Osteoblast (primary cell): ENCODE measurements around the gene SLC24A3. TPM values are rescaled to one million over a fixed set of nuclear protein-coding genes. Genes with fewer than 3 reads are reported as not detected.

ENCODE experiments used
- DNase-seq: peaks from one replicate; pipeline ENCODE4 v3.0.0; 2011; ENCODE audit warnings: low spot score, mixed read lengths; ENCODE audit not compliant: insufficient read length; ENCODE audit errors: missing footprints
- H2AFZ ChIP-seq: 2 replicates; pipeline ENCODE4 v1.6.0; 2011; ENCODE audit warnings: mild to moderate bottlenecking, low read length
- H3K27ac ChIP-seq: 2 replicates; pipeline ENCODE4 v1.5.1; 2011; ENCODE audit warnings: mild to moderate bottlenecking, low read depth, low read length, moderate library complexity
- H3K27me3 ChIP-seq: 2 replicates; pipeline ENCODE4 v1.6.0; 2012; ENCODE audit warnings: mild to moderate bottlenecking, control low read depth, inconsistent platforms, low read length, moderate library complexity; ENCODE audit not compliant: insufficient read depth
- H3K36me3 ChIP-seq: 2 replicates; pipeline ENCODE4 v1.5.1; 2011; ENCODE audit warnings: mild to moderate bottlenecking, low read length, control low read depth, moderate library complexity; ENCODE audit not compliant: insufficient read depth
- H3K4me1 ChIP-seq: 2 replicates; pipeline ENCODE4 v1.5.1; 2011; ENCODE audit warnings: mild to moderate bottlenecking, low read length, control low read depth, moderate library complexity; ENCODE audit not compliant: insufficient read depth
- H3K4me2 ChIP-seq: 2 replicates; pipeline ENCODE4 v1.6.0; 2011; ENCODE audit warnings: mild to moderate bottlenecking, low read length; ENCODE audit not compliant: insufficient read depth
- H3K4me3 ChIP-seq: fragments of 200-600 bp; sonication (generic); 3 replicates; pipeline ENCODE4 v1.5.1; 2012; ENCODE audit warnings: mild to moderate bottlenecking, low read length, inconsistent platforms; ENCODE audit not compliant: insufficient read depth
- H3K79me2 ChIP-seq: 2 replicates; pipeline ENCODE4 v1.6.0; 2012; ENCODE audit warnings: mild to moderate bottlenecking, low read length, control low read depth, inconsistent platforms; ENCODE audit not compliant: insufficient read depth
- H3K9me3 ChIP-seq: 2 replicates; pipeline ENCODE4 v1.5.1; 2011; ENCODE audit warnings: low read depth, low read length, control low read depth
- H4K20me1 ChIP-seq: 2 replicates; pipeline ENCODE4 v1.6.0; 2012; ENCODE audit warnings: mild to moderate bottlenecking, low read length, control low read depth; ENCODE audit not compliant: insufficient read depth
- CTCF ChIP-seq: IDR thresholded peaks from 2 replicates; pipeline ENCODE4 v1.5.1; 2011; ENCODE audit warnings: mild to moderate bottlenecking, low read depth, low read length, moderate library complexity; ENCODE audit errors: extremely low read depth
- total RNA-seq: library from RNA; depleted of rRNA; stranded (reverse); fragments of >200 nt; gene quantifications from 2 replicates; pipeline ENCODE4 v1.2.3, GENCODE V29; 2012

Gene SLC24A3
- total RNA-seq, 1 donor: 1.1 TPM

- TF ChIP-seq CTCF: no peak
- DNase-seq: no peak
- no peaks in the 10 kb centered on the region for H4K20me1 ChIP-seq
These were observed 30.9 kb upstream of the SLC24A3 start for GRCh38 chr20:19181552-19181951.

GRCh38 chr20:19185083-19185482 is 27.4 kb upstream of the SLC24A3 start:
- no peaks in the 10 kb centered on the region for H3K27me3 ChIP-seq
- H3K9me3 ChIP-seq: no peaks in the 10 kb centered on the region
- no peak for TF ChIP-seq CTCF
- H3K36me3 ChIP-seq: no peaks in the 10 kb centered on the region
- no peak for DNase-seq
- H2AFZ ChIP-seq: no peak overlapping the region
- H3K4me2 ChIP-seq: no peak overlapping the region
- no peaks in the 10 kb centered on the region for H4K20me1 ChIP-seq
- H3K27ac ChIP-seq: no peak overlapping the region
- no peak overlapping the region for H3K4me3 ChIP-seq
- H3K79me2 ChIP-seq: no peaks in the 10 kb centered on the region
- no peaks in the 10 kb centered on the region for H3K4me1 ChIP-seq

More at GRCh38 chr20:19181552-19181951, 30.9 kb upstream of the SLC24A3 start:
- Histone ChIP-seq H3K27ac (no peak overlapping the region), H3K4me1 (no peaks in the 10 kb centered on the region), H3K36me3 (no peaks in the 10 kb centered on the region), H2AFZ (no peak overlapping the region), H3K9me3 (no peaks in the 10 kb centered on the region), H3K4me2 (no peak overlapping the region), H3K79me2 (no peaks in the 10 kb centered on the region), H3K27me3 (no peaks in the 10 kb centered on the region), H3K4me3 (no peak overlapping the region)

GRCh38 chr20:19193349-19193748 is 19.1 kb upstream of the SLC24A3 start:
- H3K36me3 ChIP-seq: no peaks in the 10 kb centered on the region
- no peak overlapping the region for H2AFZ ChIP-seq
- H3K4me2 ChIP-seq: no peak overlapping the region
- no peaks in the 10 kb centered on the region for H3K9me3 ChIP-seq
- no peak overlapping the region for H3K4me3 ChIP-seq
- TF ChIP-seq CTCF: no peak
- no peak overlapping the region for H3K27ac ChIP-seq
- H3K79me2 ChIP-seq: no peaks in the 10 kb centered on the region
- H3K4me1 ChIP-seq: no peaks in the 10 kb centered on the region
- H4K20me1 ChIP-seq: no peaks in the 10 kb centered on the region
- H3K27me3 ChIP-seq: no peaks in the 10 kb centered on the region
- no peak for DNase-seq

- no peaks in the 10 kb centered on the region for H3K36me3 ChIP-seq
- H3K4me3 ChIP-seq: no peak overlapping the region
- H3K27ac ChIP-seq: no peak overlapping the region
- H4K20me1 ChIP-seq: no peaks in the 10 kb centered on the region
- TF ChIP-seq CTCF: peak; percentile 84
- H3K4me2 ChIP-seq: no peak overlapping the region
- no peaks in the 10 kb centered on the region for H3K9me3 ChIP-seq
- no peaks in the 10 kb centered on the region for H3K4me1 ChIP-seq
- no peaks in the 10 kb centered on the region for H3K79me2 ChIP-seq
- H2AFZ ChIP-seq: no peak overlapping the region
- no peaks in the 10 kb centered on the region for H3K27me3 ChIP-seq
- DNase-seq: peak; percentile 76
These were observed 6.5 kb upstream of the SLC24A3 start for GRCh38 chr20:19205981-19206396.
